H9 (cell line): Measurements from ENCODE around the gene PAQR3. TPM values are rescaled to one million over a fixed set of nuclear protein-coding genes. Genes with fewer than 3 reads are reported as not detected.

ENCODE experiments used
- DNase-seq: peaks from one replicate; pipeline ENCODE4 v3.0.0-alpha.2; 2017
- H2AFZ ChIP-seq: one replicate; pipeline ENCODE4 v1.6.1; 2013; ENCODE audit warnings: mild to moderate bottlenecking, low read length, control low read depth, moderate library complexity
- H2AK5ac ChIP-seq: 2 replicates; pipeline ENCODE4 v1.6.1; 2013; ENCODE audit warnings: low read length, control low read depth, mixed read lengths; ENCODE audit not compliant: insufficient read length
- H2BK120ac ChIP-seq: one replicate; pipeline ENCODE4 v1.6.1; 2013; ENCODE audit warnings: low read depth, mild to moderate bottlenecking, low read length, control low read depth, inconsistent platforms; ENCODE audit not compliant: poor library complexity, severe bottlenecking
- H2BK12ac ChIP-seq: 2 replicates; pipeline ENCODE4 v1.6.1; 2013; ENCODE audit warnings: low read length, control low read depth, mixed read lengths, low read depth; ENCODE audit not compliant: insufficient read length
- H2BK15ac ChIP-seq: 2 replicates; pipeline ENCODE4 v1.6.1; 2013; ENCODE audit warnings: low read depth, low read length, control low read depth
- H2BK20ac ChIP-seq: one replicate; pipeline ENCODE4 v1.6.1; 2013; ENCODE audit warnings: low read depth, mild to moderate bottlenecking, low read length, control low read depth, inconsistent platforms; ENCODE audit not compliant: poor library complexity, severe bottlenecking
- H2BK5ac ChIP-seq: 2 replicates; pipeline ENCODE4 v1.6.1; 2013; ENCODE audit warnings: low read length, control low read depth, mixed read lengths; ENCODE audit not compliant: insufficient read length
- H3K14ac ChIP-seq: 2 replicates; pipeline ENCODE4 v1.6.1; 2013; ENCODE audit warnings: low read length, control low read depth; ENCODE audit not compliant: insufficient read depth
- H3K18ac ChIP-seq: 2 replicates; pipeline ENCODE4 v1.6.1; 2013; ENCODE audit warnings: low read depth, mild to moderate bottlenecking, mixed read lengths, low read length, control low read depth; ENCODE audit not compliant: insufficient read length
- H3K23ac ChIP-seq: 2 replicates; pipeline ENCODE4 v1.6.1; 2013; ENCODE audit warnings: low read length, control low read depth, mixed read lengths, low read depth; ENCODE audit not compliant: insufficient read length
- H3K23me2 ChIP-seq: 2 replicates; pipeline ENCODE4 v1.6.1; 2013; ENCODE audit warnings: low read depth, mild to moderate bottlenecking, mixed read lengths, low read length, control low read depth; ENCODE audit not compliant: insufficient read length, poor library complexity, severe bottlenecking
- H3K27ac ChIP-seq: 2 replicates; pipeline ENCODE4 v1.5.1; 2013; ENCODE audit warnings: low read length, control low read depth, mixed read lengths, low read depth; ENCODE audit not compliant: insufficient read length
- H3K27me3 ChIP-seq: 2 replicates; pipeline ENCODE4 v1.6.1; 2013; ENCODE audit warnings: low read length, control low read depth, inconsistent platforms; ENCODE audit not compliant: insufficient read depth
- H3K4ac ChIP-seq: 2 replicates; pipeline ENCODE4 v1.6.1; 2013; ENCODE audit warnings: low read depth, mild to moderate bottlenecking, control low read depth, inconsistent platforms, low read length, moderate library complexity
- H3K4me1 ChIP-seq: 2 replicates; pipeline ENCODE4 v1.6.1; 2013; ENCODE audit warnings: low read length, control low read depth, inconsistent platforms; ENCODE audit not compliant: insufficient read depth
- H3K4me2 ChIP-seq: 2 replicates; pipeline ENCODE4 v1.6.1; 2013; ENCODE audit warnings: low read length, control low read depth, mixed read lengths; ENCODE audit not compliant: insufficient read length, insufficient read depth
- H3K56ac ChIP-seq: 2 replicates; pipeline ENCODE4 v1.6.1; 2013; ENCODE audit warnings: low read depth, mild to moderate bottlenecking, mixed read lengths, low read length, control low read depth; ENCODE audit not compliant: insufficient read length
- H3K79me1 ChIP-seq: 2 replicates; pipeline ENCODE4 v1.6.1; 2013; ENCODE audit warnings: low read depth, mild to moderate bottlenecking, moderate library complexity, low read length, control low read depth, inconsistent platforms; ENCODE audit not compliant: insufficient read depth, poor library complexity, severe bottlenecking
- H3K79me2 ChIP-seq: 2 replicates; pipeline ENCODE4 v1.6.1; 2013; ENCODE audit warnings: low read length, control low read depth, inconsistent platforms; ENCODE audit not compliant: insufficient read depth
- H3K9ac ChIP-seq: 2 replicates; pipeline ENCODE4 v1.6.1; 2013; ENCODE audit warnings: low read length, control low read depth, mixed read lengths; ENCODE audit not compliant: insufficient read length; ENCODE audit errors: extremely low read depth
- H3K9me3 ChIP-seq: one replicate; pipeline ENCODE4 v1.6.1; 2013; ENCODE audit warnings: low read depth, low read length, inconsistent platforms; ENCODE audit not compliant: control insufficient read depth
- H3T11ph ChIP-seq: one replicate; pipeline ENCODE4 v1.6.1; 2013; ENCODE audit warnings: mild to moderate bottlenecking, low read length, control low read depth, inconsistent platforms
- H4K20me1 ChIP-seq: one replicate; pipeline ENCODE4 v1.6.1; 2013; ENCODE audit not compliant: control insufficient read depth, insufficient read length, insufficient read depth
- H4K5ac ChIP-seq: 2 replicates; pipeline ENCODE4 v1.6.1; 2013; ENCODE audit warnings: low read depth, mild to moderate bottlenecking, mixed read lengths, low read length, control low read depth; ENCODE audit not compliant: insufficient read length
- H4K8ac ChIP-seq: replicated peaks from 2 replicates; pipeline ENCODE4 v1.6.1; 2013; ENCODE audit warnings: low read length, control low read depth, mixed read lengths, low read depth; ENCODE audit not compliant: insufficient read length
- H4K91ac ChIP-seq: 2 replicates; pipeline ENCODE4 v1.6.1; 2013; ENCODE audit warnings: low read depth, mild to moderate bottlenecking, moderate library complexity, mixed read lengths, low read length, control low read depth; ENCODE audit not compliant: insufficient read length
- H3K27ac Mint-ChIP-seq, 3 experiments: 2 replicates in 2 of 3; 3 replicates in 1 of 3; pipeline ENCODE4 v1.8.0; 2020 to 2021; ENCODE audit warnings: mixed read lengths in 3 of 3, mild to moderate bottlenecking in 1 of 3, moderate library complexity in 1 of 3
- H3K27me3 Mint-ChIP-seq: 2 replicates; pipeline ENCODE4 v1.8.0; 2021; ENCODE audit warnings: low read depth, mild to moderate bottlenecking, moderate library complexity, mixed read lengths
- H3K36me3 Mint-ChIP-seq, 3 experiments: 2 replicates in 2 of 3; 3 replicates in 1 of 3; pipeline ENCODE4 v1.8.0; 2020 to 2021; ENCODE audit warnings: low read depth in 3 of 3, mixed read lengths in 3 of 3; ENCODE audit not compliant: insufficient read depth in 1 of 3
- H3K4me1 Mint-ChIP-seq, 2 experiments: 2 replicates each; pipeline ENCODE4 v1.8.0; 2020; ENCODE audit warnings: mixed read lengths in 2 of 2
- H3K4me3 Mint-ChIP-seq, 2 experiments: 2 replicates in 1 of 2; 3 replicates in 1 of 2; pipeline ENCODE4 v1.8.0; 2020 to 2021; ENCODE audit warnings: mild to moderate bottlenecking in 2 of 2, mixed read lengths in 2 of 2, moderate library complexity in 1 of 2
- H3K9me3 Mint-ChIP-seq, 2 experiments: 2 replicates in 1 of 2; 3 replicates in 1 of 2; pipeline ENCODE4 v1.8.0; 2020; ENCODE audit warnings: mild to moderate bottlenecking in 2 of 2, mixed read lengths in 2 of 2, moderate library complexity in 1 of 2
- WGBS: extraction: QIAGEN DNeasy Blood & Tissue Kit; methylation state at CpG from one replicate; pipeline ENCODE4 v1.1.7; 2013; ENCODE audit warnings: missing lambda C conversion rate, low lambda C conversion rate, mixed read lengths; ENCODE audit not compliant: insufficient read length; ENCODE audit errors: extremely low coverage; 5-methylcytosine and 5-hydroxymethylcytosine counted together
- total RNA-seq: library from RNA; stranded (reverse); gene quantifications from 2 replicates; pipeline ENCODE4 v1.2.1, GENCODE V29; 2021
- TF ChIP-seq, protein P1 (sequence below): fragments of 200-600 bp; sonication (generic); conservative IDR thresholded peaks from 3 replicates; pipeline ENCODE4 v1.8.0; 2021; ENCODE audit warnings: antibody characterized with exemption, mild to moderate bottlenecking

Gene PAQR3
- total RNA-seq, 1 experiment from 2014 or later: 26.3 TPM

DNA sequence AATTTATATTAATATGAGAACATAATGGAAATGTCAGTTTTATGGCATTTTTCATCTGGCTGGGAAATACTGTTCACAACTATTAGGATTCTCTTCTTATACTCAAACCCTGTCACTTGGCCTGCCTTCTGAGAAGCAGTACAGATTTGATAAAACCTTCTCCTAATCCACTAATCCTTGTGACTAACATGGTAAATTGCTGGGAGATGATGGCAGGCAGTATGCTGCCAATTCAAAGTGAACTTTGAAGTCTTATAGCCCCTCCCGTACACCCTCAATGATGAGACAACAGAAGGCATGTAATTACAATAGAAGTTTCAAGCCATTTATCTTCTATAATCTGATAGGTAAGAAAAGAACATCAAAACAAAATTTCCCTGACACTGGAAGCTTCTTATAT is 36.9 kb downstream of the PAQR3 start:
- no peak overlapping the region for H3K56ac ChIP-seq
- H2AK5ac ChIP-seq: no peak overlapping the region
- no peaks in the 10 kb centered on the region for H3K23me2 ChIP-seq
- H3K4me2 ChIP-seq: no peak overlapping the region
- no peak overlapping the region for H3T11ph ChIP-seq
- H4K91ac ChIP-seq: no peak overlapping the region
- Mint-ChIP-seq H3K27ac (no peak overlapping the region), H3K4me3 (no peak overlapping the region), H3K4me1 (no peaks in the 10 kb centered on the region), H3K27me3 (no peaks in the 10 kb centered on the region), H3K36me3 (no peaks in the 10 kb centered on the region), H3K9me3 (no peaks in the 10 kb centered on the region)
- WGBS: no CpG with 5 or more reads among the region's 1 CpG
- H3K23ac ChIP-seq: no peak overlapping the region
- no peak overlapping the region for H3K18ac ChIP-seq
- H3K27ac ChIP-seq: no peak overlapping the region
- no peaks in the 10 kb centered on the region for H3K27me3 ChIP-seq
- TF ChIP-seq, protein P1, sequence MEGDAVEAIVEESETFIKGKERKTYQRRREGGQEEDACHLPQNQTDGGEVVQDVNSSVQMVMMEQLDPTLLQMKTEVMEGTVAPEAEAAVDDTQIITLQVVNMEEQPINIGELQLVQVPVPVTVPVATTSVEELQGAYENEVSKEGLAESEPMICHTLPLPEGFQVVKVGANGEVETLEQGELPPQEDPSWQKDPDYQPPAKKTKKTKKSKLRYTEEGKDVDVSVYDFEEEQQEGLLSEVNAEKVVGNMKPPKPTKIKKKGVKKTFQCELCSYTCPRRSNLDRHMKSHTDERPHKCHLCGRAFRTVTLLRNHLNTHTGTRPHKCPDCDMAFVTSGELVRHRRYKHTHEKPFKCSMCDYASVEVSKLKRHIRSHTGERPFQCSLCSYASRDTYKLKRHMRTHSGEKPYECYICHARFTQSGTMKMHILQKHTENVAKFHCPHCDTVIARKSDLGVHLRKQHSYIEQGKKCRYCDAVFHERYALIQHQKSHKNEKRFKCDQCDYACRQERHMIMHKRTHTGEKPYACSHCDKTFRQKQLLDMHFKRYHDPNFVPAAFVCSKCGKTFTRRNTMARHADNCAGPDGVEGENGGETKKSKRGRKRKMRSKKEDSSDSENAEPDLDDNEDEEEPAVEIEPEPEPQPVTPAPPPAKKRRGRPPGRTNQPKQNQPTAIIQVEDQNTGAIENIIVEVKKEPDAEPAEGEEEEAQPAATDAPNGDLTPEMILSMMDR: no peak
- no peaks in the 10 kb centered on the region for H4K20me1 ChIP-seq
- no peak overlapping the region for H3K4ac ChIP-seq
- H4K8ac ChIP-seq: no peak overlapping the region
- H3K79me1 ChIP-seq: no peaks in the 10 kb centered on the region
- no peak for DNase-seq
- no peaks in the 10 kb centered on the region for H3K4me1 ChIP-seq
- H2AFZ ChIP-seq: no peak overlapping the region
- H2BK12ac ChIP-seq: no peak overlapping the region
- no peaks in the 10 kb centered on the region for H3K79me2 ChIP-seq
- no peak overlapping the region for H2BK120ac ChIP-seq
- H3K9ac ChIP-seq: no peak overlapping the region
- H3K9me3 ChIP-seq: no peaks in the 10 kb centered on the region
- H2BK20ac ChIP-seq: no peak overlapping the region
- H3K14ac ChIP-seq: no peak overlapping the region
- H2BK15ac ChIP-seq: no peak overlapping the region
- no peak overlapping the region for H2BK5ac ChIP-seq
- no peak overlapping the region for H4K5ac ChIP-seq
